Transverse colon (tissue), 4 donors: ENCODE data around the gene SIX1.

Source experiments
- POLR2AphosphoS5 ChIP-seq, 3 donors: sonication (generic); formaldehyde crosslinking; IDR thresholded peaks; one replicate each; pipeline ENCODE4 v1.6.1; 2016; ENCODE audit warnings: antibody characterized with exemption in 3 of 3
- TF ChIP-seq, protein P1 (sequence below), 5 experiments: fragments of 200-600 bp in 3 of 5; fragments of 450-650 bp in 2 of 5; sonication (generic) in 3 of 5; IDR thresholded peaks; 1 replicate in 2 of 5; 2 replicates in 3 of 5; pipeline ENCODE4 v1.5.1; 2016 to 2017; ENCODE audit warnings: antibody characterized with exemption in 5 of 5, inconsistent platforms in 3 of 5, mild to moderate bottlenecking in 2 of 5, moderate library complexity in 1 of 5

DNA sequence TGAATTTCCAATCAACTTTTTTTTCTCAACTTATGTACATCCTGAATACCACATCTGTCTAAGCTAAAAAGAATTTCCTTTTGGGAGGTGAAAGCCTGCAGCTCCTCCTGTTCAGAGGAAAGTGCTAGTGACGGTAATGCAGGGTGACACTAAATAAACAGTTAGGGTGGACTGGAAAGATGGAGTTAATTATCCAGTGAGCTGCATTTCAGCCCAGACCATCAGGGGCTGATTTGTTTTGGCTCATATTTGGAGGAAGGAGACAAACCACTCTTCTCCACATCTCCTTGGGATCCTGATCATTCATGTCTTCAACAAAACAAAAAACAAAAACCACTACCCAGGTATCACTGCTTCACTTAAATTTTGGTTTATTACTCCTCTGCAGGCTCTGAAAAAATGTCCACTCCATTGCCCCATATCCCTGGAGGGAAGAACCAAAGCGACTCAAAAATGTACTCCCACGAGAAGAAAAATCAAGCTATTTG is 5.1 kb upstream of the SIX1 start:
- TF ChIP-seq, protein P1, sequence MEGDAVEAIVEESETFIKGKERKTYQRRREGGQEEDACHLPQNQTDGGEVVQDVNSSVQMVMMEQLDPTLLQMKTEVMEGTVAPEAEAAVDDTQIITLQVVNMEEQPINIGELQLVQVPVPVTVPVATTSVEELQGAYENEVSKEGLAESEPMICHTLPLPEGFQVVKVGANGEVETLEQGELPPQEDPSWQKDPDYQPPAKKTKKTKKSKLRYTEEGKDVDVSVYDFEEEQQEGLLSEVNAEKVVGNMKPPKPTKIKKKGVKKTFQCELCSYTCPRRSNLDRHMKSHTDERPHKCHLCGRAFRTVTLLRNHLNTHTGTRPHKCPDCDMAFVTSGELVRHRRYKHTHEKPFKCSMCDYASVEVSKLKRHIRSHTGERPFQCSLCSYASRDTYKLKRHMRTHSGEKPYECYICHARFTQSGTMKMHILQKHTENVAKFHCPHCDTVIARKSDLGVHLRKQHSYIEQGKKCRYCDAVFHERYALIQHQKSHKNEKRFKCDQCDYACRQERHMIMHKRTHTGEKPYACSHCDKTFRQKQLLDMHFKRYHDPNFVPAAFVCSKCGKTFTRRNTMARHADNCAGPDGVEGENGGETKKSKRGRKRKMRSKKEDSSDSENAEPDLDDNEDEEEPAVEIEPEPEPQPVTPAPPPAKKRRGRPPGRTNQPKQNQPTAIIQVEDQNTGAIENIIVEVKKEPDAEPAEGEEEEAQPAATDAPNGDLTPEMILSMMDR (IDR thresholded peaks at IDR 0.05) = no peak
- no peak for TF ChIP-seq POLR2AphosphoS5 (IDR thresholded peaks at IDR 0.05)
